Activated naive CD4-positive, alpha-beta T cell treated with Interleukin-2 at 50 U/mL for 16 hours (primary cell): ENCODE measurements around the gene SLC19A1.

Experiments
- DNase-seq: peaks from one replicate; pipeline ENCODE4 v3.0.0-alpha.2; 2020

Gene SLC19A1

GRCh38 chr21:45449658-45450422 lies 92.4 kb downstream of the SLC19A1 start:
- no peak for DNase-seq

GRCh38 chr21:45448810-45449657 lies 93.2 kb downstream of the SLC19A1 start:
- no peak for DNase-seq

- DNase-seq = no peak
These were observed 93.9 kb downstream of the SLC19A1 start for GRCh38 chr21:45448283-45448809.
